ENCODE measurements around the gene SORL1.

GRCh38 chr11:121520243-121521144, 68.4 kb downstream of the SORL1 start:
- TF ChIP-seq CTCF (IDR thresholded peaks at IDR 0.05; ENCODE audit: poor library complexity, severe bottlenecking) (no peak), EZH2 (IDR thresholded peaks at IDR 0.05; ENCODE audit: borderline replicate concordance, insufficient read depth, low read length, poor library complexity, severe bottlenecking) (no peak), POLR2AphosphoS5 (IDR thresholded peaks at IDR 0.05) (no peak), TAF1 (IDR thresholded peaks at IDR 0.05; ENCODE audit: low read depth) (no peak), EP300 (conservative IDR thresholded peaks at IDR 0.05; ENCODE audit: poor library complexity, severe bottlenecking) (no peak), RAD21 (conservative IDR thresholded peaks at IDR 0.05) (no peak), MXI1 (conservative IDR thresholded peaks at IDR 0.05; ENCODE audit: poor library complexity, severe bottlenecking) (no peak)
- TF ChIP-seq, protein P1, sequence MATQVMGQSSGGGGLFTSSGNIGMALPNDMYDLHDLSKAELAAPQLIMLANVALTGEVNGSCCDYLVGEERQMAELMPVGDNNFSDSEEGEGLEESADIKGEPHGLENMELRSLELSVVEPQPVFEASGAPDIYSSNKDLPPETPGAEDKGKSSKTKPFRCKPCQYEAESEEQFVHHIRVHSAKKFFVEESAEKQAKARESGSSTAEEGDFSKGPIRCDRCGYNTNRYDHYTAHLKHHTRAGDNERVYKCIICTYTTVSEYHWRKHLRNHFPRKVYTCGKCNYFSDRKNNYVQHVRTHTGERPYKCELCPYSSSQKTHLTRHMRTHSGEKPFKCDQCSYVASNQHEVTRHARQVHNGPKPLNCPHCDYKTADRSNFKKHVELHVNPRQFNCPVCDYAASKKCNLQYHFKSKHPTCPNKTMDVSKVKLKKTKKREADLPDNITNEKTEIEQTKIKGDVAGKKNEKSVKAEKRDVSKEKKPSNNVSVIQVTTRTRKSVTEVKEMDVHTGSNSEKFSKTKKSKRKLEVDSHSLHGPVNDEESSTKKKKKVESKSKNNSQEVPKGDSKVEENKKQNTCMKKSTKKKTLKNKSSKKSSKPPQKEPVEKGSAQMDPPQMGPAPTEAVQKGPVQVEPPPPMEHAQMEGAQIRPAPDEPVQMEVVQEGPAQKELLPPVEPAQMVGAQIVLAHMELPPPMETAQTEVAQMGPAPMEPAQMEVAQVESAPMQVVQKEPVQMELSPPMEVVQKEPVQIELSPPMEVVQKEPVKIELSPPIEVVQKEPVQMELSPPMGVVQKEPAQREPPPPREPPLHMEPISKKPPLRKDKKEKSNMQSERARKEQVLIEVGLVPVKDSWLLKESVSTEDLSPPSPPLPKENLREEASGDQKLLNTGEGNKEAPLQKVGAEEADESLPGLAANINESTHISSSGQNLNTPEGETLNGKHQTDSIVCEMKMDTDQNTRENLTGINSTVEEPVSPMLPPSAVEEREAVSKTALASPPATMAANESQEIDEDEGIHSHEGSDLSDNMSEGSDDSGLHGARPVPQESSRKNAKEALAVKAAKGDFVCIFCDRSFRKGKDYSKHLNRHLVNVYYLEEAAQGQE (IDR thresholded peaks at IDR 0.05; ENCODE audit: borderline replicate concordance) = no peak

All from neural cell (in vitro differentiated cells).